Mucosa of rectum (tissue), 2 donors: ENCODE measurements around the gene VSIG10L2.

Experiments used
- H3K27ac ChIP-seq, 2 donors: one replicate each; pipeline ENCODE4 v1.7.0; 2013; ENCODE audit warnings: inconsistent platforms in 2 of 2, low read depth in 2 of 2, low read length in 2 of 2
- H3K27me3 ChIP-seq, 2 donors: one replicate each; pipeline ENCODE4 v1.7.0; 2013; ENCODE audit warnings: low read length in 2 of 2; ENCODE audit not compliant: control insufficient read depth in 2 of 2, insufficient read depth in 2 of 2
- H3K36me3 ChIP-seq, 2 donors: one replicate each; pipeline ENCODE4 v1.7.0; 2013; ENCODE audit warnings: low read length in 2 of 2; ENCODE audit not compliant: control insufficient read depth in 2 of 2, insufficient read depth in 2 of 2
- H3K4me1 ChIP-seq, 2 donors: one replicate each; pipeline ENCODE4 v1.7.0; 2013; ENCODE audit warnings: low read length in 2 of 2, mild to moderate bottlenecking in 1 of 2; ENCODE audit not compliant: control insufficient read depth in 2 of 2, insufficient read depth in 2 of 2
- H3K4me3 ChIP-seq, 2 donors: one replicate each; pipeline ENCODE4 v1.7.0; 2013; ENCODE audit warnings: low read length in 2 of 2
- H3K9ac ChIP-seq, 2 donors: one replicate each; pipeline ENCODE4 v1.7.0; 2013; ENCODE audit warnings: low read length in 2 of 2, low read depth in 1 of 2, mild to moderate bottlenecking in 1 of 2
- H3K9me3 ChIP-seq, 2 donors: one replicate each; pipeline ENCODE4 v1.7.0; 2013; ENCODE audit warnings: low read length in 2 of 2; ENCODE audit not compliant: control insufficient read depth in 2 of 2
- donor health status: healthy.
- donor health status: Normal muscosa, but diverticular disease.

The VSIG10L2 gene

DNA sequence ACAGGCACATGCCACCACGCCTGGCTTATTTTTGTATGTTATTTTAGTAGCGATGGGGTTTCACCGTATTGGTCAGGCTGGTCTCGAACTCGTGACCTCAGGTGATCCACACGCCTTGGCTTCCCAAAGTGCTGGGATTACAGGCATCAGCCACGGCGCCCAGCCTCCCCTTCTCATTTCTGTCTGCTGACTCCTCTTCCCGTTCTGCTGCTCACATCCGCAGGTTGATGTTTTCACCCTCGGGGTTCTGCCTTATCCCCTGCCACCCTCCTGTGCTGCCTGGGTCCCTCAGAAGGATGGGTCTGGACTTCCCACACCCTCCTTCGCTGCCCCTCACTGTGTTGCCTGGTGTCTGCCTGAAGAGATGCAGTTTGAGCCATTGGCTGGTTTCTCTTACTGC lies 19.2 kb upstream of the VSIG10L2 start:
- H3K9ac ChIP-seq: no peak overlapping the region
- no peak overlapping the region for H3K4me3 ChIP-seq
- no peaks in the 10 kb centered on the region for H3K36me3 ChIP-seq
- peaks cover 6 to 7% of the 10 kb centered on the region in 2 donors for H3K27me3 ChIP-seq
- no peak overlapping the region for H3K27ac ChIP-seq
- no peaks in the 10 kb centered on the region for H3K9me3 ChIP-seq
- peaks cover 2 to 16% of the 10 kb centered on the region in 2 donors for H3K4me1 ChIP-seq

DNA sequence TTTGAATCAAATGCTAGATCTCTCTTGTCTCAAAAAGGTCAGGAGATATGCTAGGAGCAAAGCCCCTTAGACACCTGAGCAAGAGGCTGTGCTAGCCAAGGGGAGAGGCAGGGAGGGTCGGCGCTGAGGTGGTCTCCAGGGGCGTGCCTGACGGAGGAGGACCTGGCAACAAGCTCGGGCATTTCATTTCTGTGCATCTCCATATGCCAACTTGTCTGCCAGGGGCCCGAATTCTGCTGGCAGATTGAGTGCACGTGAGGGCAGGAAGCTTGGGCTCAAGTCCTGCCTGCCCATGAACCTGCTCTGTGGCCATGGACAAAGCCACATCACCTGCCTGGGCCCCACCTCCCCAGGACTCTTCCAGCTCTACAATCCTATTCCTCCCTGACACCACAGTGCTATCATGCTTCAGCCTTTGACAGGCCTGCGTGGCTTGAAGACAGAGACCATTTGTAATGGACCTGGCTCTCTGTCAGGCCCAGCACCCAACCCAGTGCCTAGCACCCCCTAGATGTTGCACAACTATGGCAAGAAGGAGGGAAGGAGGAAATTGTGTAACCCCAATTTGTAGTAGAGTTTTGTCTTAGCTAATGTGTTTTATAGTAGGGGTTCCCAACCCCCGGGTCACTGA lies 16.3 kb upstream of the VSIG10L2 start:
- no peak overlapping the region for H3K9ac ChIP-seq
- peaks cover under 1 to 12% of the 10 kb centered on the region in 2 donors for H3K4me1 ChIP-seq
- H3K27ac ChIP-seq: no peak overlapping the region
- no peaks in the 10 kb centered on the region for H3K36me3 ChIP-seq
- H3K4me3 ChIP-seq: no peak overlapping the region
- H3K27me3 ChIP-seq: peaks cover 6 to 7% of the 10 kb centered on the region in 2 donors
- H3K9me3 ChIP-seq: no peaks in the 10 kb centered on the region

DNA sequence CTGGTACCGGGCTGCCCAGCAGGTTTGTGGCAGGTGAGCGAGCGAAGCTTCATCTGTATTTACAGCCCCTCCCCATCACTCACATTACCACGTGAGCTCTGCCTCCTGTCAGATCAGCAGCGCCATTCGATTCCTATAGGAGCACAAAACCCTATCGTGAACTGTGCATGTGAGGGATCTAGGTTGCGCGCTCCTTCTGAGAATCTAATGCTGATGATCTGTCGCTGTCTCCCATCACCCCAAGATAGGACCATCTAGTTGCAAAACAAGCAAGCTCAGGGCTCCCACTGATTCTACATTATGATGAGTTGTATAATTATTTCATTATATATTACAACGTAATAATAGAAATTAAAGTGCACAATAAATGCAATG lies 15.8 kb upstream of the VSIG10L2 start:
- no peak overlapping the region for H3K4me3 ChIP-seq
- H3K9me3 ChIP-seq: no peaks in the 10 kb centered on the region
- H3K9ac ChIP-seq: no peak overlapping the region
- H3K27me3 ChIP-seq: peaks cover 6 to 7% of the 10 kb centered on the region in 2 donors
- H3K27ac ChIP-seq: no peak overlapping the region
- peaks cover 0 to 7% of the 10 kb centered on the region in 2 donors for H3K4me1 ChIP-seq
- H3K36me3 ChIP-seq: no peaks in the 10 kb centered on the region

DNA sequence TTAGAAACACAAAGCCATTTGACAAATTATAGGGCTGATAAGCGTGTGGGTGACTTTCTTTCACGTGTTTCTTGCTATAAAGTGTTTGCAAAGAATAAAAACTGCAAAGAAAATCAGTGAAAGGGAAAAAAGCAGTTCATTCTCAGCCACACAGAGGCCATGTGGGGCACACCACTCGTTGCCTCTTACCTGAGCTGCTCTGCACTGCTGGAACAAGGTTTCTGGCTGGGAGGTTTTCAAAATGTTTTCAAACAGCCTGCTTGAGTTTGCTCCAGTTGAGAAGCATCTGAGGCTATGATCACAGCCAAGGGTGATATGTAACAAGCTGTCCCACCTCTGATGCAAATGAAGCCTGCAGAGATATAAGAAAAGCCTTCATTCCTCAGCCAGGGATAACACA lies 14.7 kb upstream of the VSIG10L2 start:
- H3K36me3 ChIP-seq: no peaks in the 10 kb centered on the region
- no peaks in the 10 kb centered on the region for H3K4me1 ChIP-seq
- no peak overlapping the region for H3K27ac ChIP-seq
- no peak overlapping the region for H3K9ac ChIP-seq
- H3K4me3 ChIP-seq: no peak overlapping the region
- H3K27me3 ChIP-seq: peaks cover 5 to 6% of the 10 kb centered on the region in 2 donors
- H3K9me3 ChIP-seq: no peaks in the 10 kb centered on the region

DNA sequence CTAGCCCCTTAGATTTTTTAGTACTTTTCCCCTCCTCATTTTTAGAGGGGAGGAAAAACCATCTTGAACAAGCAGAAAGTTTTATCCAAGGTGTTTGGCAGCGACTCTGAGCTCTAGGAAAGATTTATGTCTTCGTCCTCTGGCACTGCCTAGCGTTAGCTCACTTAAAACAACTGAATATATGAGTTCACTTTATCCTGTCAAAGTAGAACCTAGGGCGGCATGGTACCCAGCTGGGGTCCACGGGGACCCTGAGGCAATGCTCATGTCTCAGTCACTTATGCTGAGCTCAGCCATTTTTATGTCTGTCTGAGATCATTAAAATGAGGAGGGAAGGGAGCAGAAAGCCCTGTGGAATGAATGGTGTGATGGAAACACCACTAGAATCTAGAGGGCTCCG lies 14.2 kb upstream of the VSIG10L2 start:
- H3K4me1 ChIP-seq: no peaks in the 10 kb centered on the region
- H3K36me3 ChIP-seq: no peaks in the 10 kb centered on the region
- H3K9me3 ChIP-seq: no peaks in the 10 kb centered on the region
- H3K9ac ChIP-seq: no peak overlapping the region
- peaks cover 5 to 6% of the 10 kb centered on the region in 2 donors for H3K27me3 ChIP-seq
- H3K27ac ChIP-seq: no peak overlapping the region
- H3K4me3 ChIP-seq: no peak overlapping the region

DNA sequence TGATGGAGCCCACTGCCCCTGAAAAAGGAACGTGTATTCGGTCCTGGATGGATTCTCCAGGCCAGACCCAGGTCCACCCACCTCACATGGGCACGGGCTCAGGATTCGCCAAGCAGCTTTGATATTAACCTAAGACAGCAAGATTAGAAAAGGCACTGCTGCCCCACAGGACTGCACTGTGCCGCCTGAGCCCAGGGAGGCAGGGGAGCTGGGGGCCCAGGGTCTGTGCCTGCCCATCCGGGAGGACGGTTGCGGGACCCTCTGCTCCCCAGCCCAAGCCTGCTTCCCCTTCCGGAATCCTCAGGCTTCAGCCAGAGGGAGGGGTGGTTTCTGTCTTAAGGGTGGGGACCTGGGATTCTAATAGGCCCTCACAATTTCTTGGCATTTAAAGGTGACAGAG lies 13.5 kb upstream of the VSIG10L2 start:
- H3K4me3 ChIP-seq: no peak overlapping the region
- no peak overlapping the region for H3K9ac ChIP-seq
- no peaks in the 10 kb centered on the region for H3K36me3 ChIP-seq
- H3K27ac ChIP-seq: no peak overlapping the region
- no peaks in the 10 kb centered on the region for H3K4me1 ChIP-seq
- H3K27me3 ChIP-seq: peaks cover 3 to 4% of the 10 kb centered on the region in 2 donors
- no peaks in the 10 kb centered on the region for H3K9me3 ChIP-seq

DNA sequence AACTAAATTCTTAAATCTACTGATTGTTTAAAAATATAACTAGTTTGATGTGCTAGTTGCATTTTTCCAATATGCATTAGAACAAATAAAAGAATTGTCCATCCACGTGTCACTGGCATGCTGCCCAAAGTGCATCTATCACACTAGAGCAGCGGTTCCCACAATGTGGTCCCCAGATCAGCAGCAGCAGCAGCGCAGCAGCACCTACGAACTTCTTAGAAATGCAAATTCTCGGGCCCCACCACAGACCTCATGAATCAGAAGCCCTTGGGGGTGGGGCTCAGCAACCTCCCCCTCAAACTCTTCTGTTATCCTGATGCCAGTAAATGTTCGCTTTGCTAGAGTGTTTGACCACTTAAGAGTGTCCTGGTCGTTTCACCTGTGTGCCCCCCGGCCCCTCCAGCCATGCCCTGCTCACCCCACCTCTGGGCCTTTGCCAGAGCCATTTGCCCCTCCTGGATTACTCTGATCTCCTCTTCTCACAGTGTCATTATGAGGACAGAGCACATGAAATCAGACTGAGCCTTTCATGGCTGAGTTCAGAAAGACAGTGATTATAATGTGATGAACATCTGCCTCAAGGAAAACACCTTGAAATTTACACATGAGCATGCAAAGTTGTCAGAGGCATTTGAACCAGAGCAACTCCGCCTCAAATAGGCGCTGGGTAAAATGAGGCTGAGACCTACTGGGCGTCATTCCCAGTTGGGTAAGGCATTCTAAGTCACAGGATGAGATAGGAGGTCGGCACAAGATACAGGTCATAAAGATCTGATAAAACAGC lies 12.6 kb upstream of the VSIG10L2 start:
- H3K27ac ChIP-seq: no peak overlapping the region
- no peaks in the 10 kb centered on the region for H3K9me3 ChIP-seq
- H3K9ac ChIP-seq: no peak overlapping the region
- no peaks in the 10 kb centered on the region for H3K4me1 ChIP-seq
- no peaks in the 10 kb centered on the region for H3K36me3 ChIP-seq
- peaks cover 3 to 4% of the 10 kb centered on the region in 2 donors for H3K27me3 ChIP-seq
- no peak overlapping the region for H3K4me3 ChIP-seq

DNA sequence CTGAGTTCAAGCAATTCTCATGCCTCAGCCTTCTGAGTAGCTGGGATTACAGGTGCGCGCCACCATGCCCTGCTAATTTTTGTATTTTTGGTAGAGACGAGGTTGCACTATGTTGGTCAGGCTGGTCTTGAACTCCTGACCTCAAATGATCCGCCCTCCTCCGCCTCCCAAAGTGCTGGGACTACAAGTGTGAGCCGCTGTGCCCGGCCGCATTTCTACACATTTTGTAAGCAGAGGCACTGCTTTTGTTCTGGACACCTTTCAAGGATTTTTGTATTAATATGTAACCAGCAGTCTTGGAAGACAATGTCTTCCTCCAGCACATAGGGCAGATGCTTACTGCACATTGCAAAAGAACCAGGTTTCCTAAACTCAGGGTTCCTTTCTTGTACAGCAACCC lies 11.4 kb upstream of the VSIG10L2 start:
- H3K27ac ChIP-seq: no peak overlapping the region

DNA sequence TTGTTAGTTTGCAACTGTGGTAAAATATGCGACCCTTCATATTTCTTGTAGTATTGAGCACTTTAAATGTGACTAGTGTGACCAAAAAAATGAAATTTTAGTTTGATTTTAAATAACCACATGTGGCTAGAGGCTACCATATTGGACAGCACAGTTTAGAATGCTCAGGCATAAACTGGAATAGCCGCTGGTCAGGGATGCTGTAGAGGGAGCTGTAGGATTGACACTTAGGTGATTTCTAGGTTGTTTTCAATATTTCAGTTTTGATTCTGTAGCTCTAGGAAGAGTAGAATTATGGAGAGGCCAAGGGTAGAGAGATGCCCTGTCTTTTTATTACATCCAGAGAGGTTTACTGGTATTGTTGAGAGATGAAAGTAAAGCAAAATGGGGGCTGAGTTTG lies 10.8 kb upstream of the VSIG10L2 start:
- no peak overlapping the region for H3K4me3 ChIP-seq
- no peaks in the 10 kb centered on the region for H3K36me3 ChIP-seq
- no peaks in the 10 kb centered on the region for H3K4me1 ChIP-seq
- H3K27me3 ChIP-seq: no peaks in the 10 kb centered on the region
- no peaks in the 10 kb centered on the region for H3K9me3 ChIP-seq
- no peak overlapping the region for H3K9ac ChIP-seq
- no peak overlapping the region for H3K27ac ChIP-seq

More for the DNA sequence above, 11.4 kb upstream of the VSIG10L2 start:
- Histone ChIP-seq H3K9ac (no peak overlapping the region), H3K36me3 (no peaks in the 10 kb centered on the region), H3K9me3 (no peaks in the 10 kb centered on the region), H3K4me1 (no peaks in the 10 kb centered on the region), H3K4me3 (no peak overlapping the region), H3K27me3 (peaks cover 2 to 3% of the 10 kb centered on the region in 2 donors)

DNA sequence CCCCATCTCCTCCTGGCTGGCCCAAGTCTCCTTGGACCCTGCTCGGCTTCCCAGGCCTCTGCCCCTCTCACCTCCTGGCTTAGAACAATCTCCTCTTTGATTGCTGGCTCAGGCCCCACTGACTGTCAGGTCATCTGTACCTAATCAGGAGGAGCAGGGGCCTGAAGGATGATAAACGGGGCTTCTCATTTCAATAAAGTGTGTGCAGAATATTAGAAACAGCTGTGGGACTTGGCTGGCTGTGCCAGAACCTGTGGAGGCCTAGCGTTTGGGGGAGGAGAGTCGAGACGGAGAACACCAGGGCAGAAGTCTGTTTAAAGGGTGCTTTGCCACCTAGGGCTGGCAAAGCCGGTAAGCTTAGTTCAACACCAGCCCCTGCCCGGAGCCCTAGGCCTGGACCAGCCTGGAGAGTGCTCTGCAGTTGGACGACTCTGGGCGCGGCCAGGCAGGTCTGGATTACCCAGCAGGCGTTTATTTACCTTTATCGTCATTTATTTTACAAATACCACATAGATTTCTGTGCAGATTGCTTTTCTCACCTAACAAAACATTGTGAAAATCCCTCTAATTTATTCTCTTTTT lies 10.1 kb upstream of the VSIG10L2 start:
- no peaks in the 10 kb centered on the region for H3K36me3 ChIP-seq
- H3K4me1 ChIP-seq: no peaks in the 10 kb centered on the region
- no peaks in the 10 kb centered on the region for H3K9me3 ChIP-seq
- no peak overlapping the region for H3K9ac ChIP-seq
- no peaks in the 10 kb centered on the region for H3K27me3 ChIP-seq
- H3K27ac ChIP-seq: no peak overlapping the region
- no peak overlapping the region for H3K4me3 ChIP-seq
